ENCODE results near the gene H2AZ2. TPM values are rescaled to one million over a fixed set of nuclear protein-coding genes. Genes with fewer than 3 reads are reported as not detected.

H2AZ2 gene
- total and polyA plus RNA-seq, 2 experiments from 2014 or later: 165 to 179 TPM

DNA sequence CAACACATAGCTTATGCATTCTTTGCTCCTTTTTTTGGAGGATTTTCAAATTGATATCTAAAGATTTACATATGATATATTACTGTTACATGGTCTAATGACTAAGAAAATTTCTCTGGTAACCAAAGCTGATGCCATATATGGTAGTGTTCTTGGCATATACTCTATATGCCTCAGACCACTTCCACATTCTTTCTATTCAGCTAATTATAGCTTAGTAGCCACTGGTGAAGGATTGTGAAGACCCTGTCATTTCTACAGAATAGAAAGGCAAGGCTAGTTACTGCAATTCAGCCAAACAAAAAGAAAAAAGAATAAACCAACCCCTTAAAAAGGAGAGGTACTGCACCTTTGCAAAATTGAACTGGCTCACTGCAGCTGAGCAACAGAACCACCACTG lies 33.7 kb upstream of the H2AZ2 start:
- peaks cover 11% of the 10 kb centered on the region; the same call in 1 of the 2 replicates for H4K20me1 ChIP-seq (ENCODE audit: insufficient read depth)
- H3K4me3 ChIP-seq: peak overlapping the region; percentile 86
- H3K27ac ChIP-seq: peak overlapping the region; percentile 87
- no peak overlapping the region for H2AFZ ChIP-seq
- peak; percentile 78 for DNase-seq
- no peaks in the 10 kb centered on the region for H3K9me3 ChIP-seq (ENCODE audit: low read depth)
- peaks cover 75% of the 10 kb centered on the region for H3K79me2 ChIP-seq (ENCODE audit: insufficient read depth)
- H3K4me2 ChIP-seq (ENCODE audit: unreplicated experiment): peak overlapping the region; percentile 87
- H3K36me3 ChIP-seq (ENCODE audit: low read depth): no peaks in the 10 kb centered on the region
- no peaks in the 10 kb centered on the region for H3K9me2 ChIP-seq (ENCODE audit: insufficient read depth)
- no peaks in the 10 kb centered on the region for H3K27me3 ChIP-seq (replicated peaks; ENCODE audit: insufficient read depth)
- TF ChIP-seq EZH2 (IDR thresholded peaks at IDR 0.05; ENCODE audit: insufficient read depth, poor library complexity, severe bottlenecking) (no peak), EZH2phosphoT487 (IDR thresholded peaks at IDR 0.05; ENCODE audit: insufficient read depth, low read depth) (no peak)
- peaks cover 44% of the 10 kb centered on the region for H3K4me1 ChIP-seq (ENCODE audit: insufficient read depth)
- H3F3A ChIP-seq (ENCODE audit: insufficient read depth): peaks cover 68% of the 10 kb centered on the region
- H3K9ac ChIP-seq: peak overlapping the region; percentile 99
- in situ Hi-C loops (cut with MboI): no loop called here

DNA sequence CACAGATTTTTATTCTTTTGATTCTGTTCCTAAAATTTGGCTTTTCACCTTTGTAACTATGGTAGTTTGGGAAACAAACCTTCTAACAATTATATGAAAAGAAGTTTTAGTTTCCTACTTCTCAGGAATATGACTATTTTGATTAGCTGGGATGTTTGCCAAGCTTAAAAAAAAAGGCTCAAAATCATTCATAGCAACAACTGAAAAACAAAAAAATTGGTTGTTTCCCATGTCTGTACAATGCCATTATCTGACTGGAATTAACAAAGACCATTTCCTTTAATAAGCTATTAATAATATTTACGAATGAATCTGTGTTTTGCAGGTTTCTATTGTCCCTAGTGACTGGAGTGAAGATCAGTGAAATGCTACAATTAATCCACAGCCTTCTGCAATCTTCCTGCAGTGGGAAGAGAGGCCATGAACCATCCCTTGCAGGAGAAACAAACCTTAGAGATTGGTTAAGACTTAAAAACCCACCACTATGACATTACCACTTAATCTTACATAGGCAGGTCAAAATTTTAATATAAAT lies 33.2 kb upstream of the H2AZ2 start:
- peak overlapping the region; percentile 24 for H3K9ac ChIP-seq

GRCh38 chr7:44880317-44881018 lies 32.6 kb upstream of the H2AZ2 start:
- Histone ChIP-seq H3F3A (ENCODE audit: insufficient read depth) (peaks cover 70% of the 10 kb centered on the region), H4K20me1 (ENCODE audit: insufficient read depth) (peaks cover 11% of the 10 kb centered on the region; the same call in 1 of the 2 replicates), H3K79me2 (ENCODE audit: insufficient read depth) (peaks cover 71% of the 10 kb centered on the region), H2AFZ (no peak overlapping the region), H3K27me3 (replicated peaks; ENCODE audit: insufficient read depth) (no peaks in the 10 kb centered on the region), H3K4me2 (ENCODE audit: unreplicated experiment) (peak overlapping the region; percentile 87), H3K9me3 (ENCODE audit: low read depth) (no peaks in the 10 kb centered on the region), H3K36me3 (ENCODE audit: low read depth) (no peaks in the 10 kb centered on the region), H3K27ac (peak overlapping the region; percentile 87; the same call in 1 of the 2 replicates), H3K9ac (peak overlapping the region; percentile 24), H3K9me2 (ENCODE audit: insufficient read depth) (no peaks in the 10 kb centered on the region), H3K4me1 (ENCODE audit: insufficient read depth) (peaks cover 38% of the 10 kb centered on the region), H3K4me3 (peak overlapping the region; percentile 86)
- whole genome bisulfite sequencing, 2 experiments (ENCODE audit: low coverage in 1 of 2, low lambda C conversion rate in 2 of 2, missing lambda C conversion rate in 2 of 2): 78 to 79% methylated on average over 4 of the region's 4 CpGs
- TF ChIP-seq EZH2phosphoT487 (IDR thresholded peaks at IDR 0.05; ENCODE audit: insufficient read depth, low read depth) (no peak), EZH2 (IDR thresholded peaks at IDR 0.05; ENCODE audit: insufficient read depth, poor library complexity, severe bottlenecking) (no peak)
- DNase-seq: no peak
- in situ Hi-C loops (cut with MboI): no loop called here

More for the DNA sequence above, 33.2 kb upstream of the H2AZ2 start:
- H3K27ac ChIP-seq: peak overlapping the region; percentile 87
- peaks cover 40% of the 10 kb centered on the region for H3K4me1 ChIP-seq (ENCODE audit: insufficient read depth)
- peaks cover 71% of the 10 kb centered on the region for H3K79me2 ChIP-seq (ENCODE audit: insufficient read depth)
- peak overlapping the region; percentile 87 for H3K4me2 ChIP-seq (ENCODE audit: unreplicated experiment)
- peaks cover 11% of the 10 kb centered on the region; the same call in 1 of the 2 replicates for H4K20me1 ChIP-seq (ENCODE audit: insufficient read depth)
- H3K27me3 ChIP-seq (replicated peaks; ENCODE audit: insufficient read depth): no peaks in the 10 kb centered on the region
- WGBS, 2 experiments (ENCODE audit: low coverage in 1 of 2, low lambda C conversion rate in 2 of 2, missing lambda C conversion rate in 2 of 2): 36 to 49% methylated on average over 1 of the region's 1 CpG
- TF ChIP-seq EZH2phosphoT487 (IDR thresholded peaks at IDR 0.05; ENCODE audit: insufficient read depth, low read depth): no peak
- no peak overlapping the region for H2AFZ ChIP-seq
- peak overlapping the region; percentile 86 for H3K4me3 ChIP-seq
- H3K9me3 ChIP-seq (ENCODE audit: low read depth): no peaks in the 10 kb centered on the region
- no peaks in the 10 kb centered on the region for H3K9me2 ChIP-seq (ENCODE audit: insufficient read depth)
- in situ Hi-C loops (cut with MboI): no loop called here
- DNase-seq: peak; percentile 46
- no peaks in the 10 kb centered on the region for H3K36me3 ChIP-seq (ENCODE audit: low read depth)
- H3F3A ChIP-seq (ENCODE audit: insufficient read depth): peaks cover 68% of the 10 kb centered on the region

GRCh38 chr7:44876393-44876792 lies 28.5 kb upstream of the H2AZ2 start:
- no peak for DNase-seq
- Histone ChIP-seq H3K4me2 (ENCODE audit: unreplicated experiment) (no peak overlapping the region), H3K36me3 (ENCODE audit: low read depth) (no peaks in the 10 kb centered on the region), H3K79me2 (ENCODE audit: insufficient read depth) (peaks cover 38% of the 10 kb centered on the region), H3F3A (ENCODE audit: insufficient read depth) (peaks cover 45% of the 10 kb centered on the region), H4K20me1 (ENCODE audit: insufficient read depth) (peaks cover 11% of the 10 kb centered on the region; the same call in 1 of the 2 replicates), H3K4me3 (no peak overlapping the region), H3K9ac (no peak overlapping the region), H3K27me3 (replicated peaks; ENCODE audit: insufficient read depth) (no peaks in the 10 kb centered on the region), H3K9me2 (ENCODE audit: insufficient read depth) (no peaks in the 10 kb centered on the region), H2AFZ (no peak overlapping the region), H3K4me1 (ENCODE audit: insufficient read depth) (peaks cover 13% of the 10 kb centered on the region), H3K27ac (no peak overlapping the region), H3K9me3 (ENCODE audit: low read depth) (no peaks in the 10 kb centered on the region)
- 82 to 88% methylated on average over 4 of the region's 4 CpGs for WGBS, 2 experiments (ENCODE audit: low coverage in 1 of 2, low lambda C conversion rate in 2 of 2, missing lambda C conversion rate in 2 of 2)
- TF ChIP-seq EZH2phosphoT487 (IDR thresholded peaks at IDR 0.05; ENCODE audit: insufficient read depth, low read depth) (no peak), EZH2 (IDR thresholded peaks at IDR 0.05; ENCODE audit: insufficient read depth, poor library complexity, severe bottlenecking) (no peak)
- in situ Hi-C loops (cut with MboI): no loop called here
